WERI-Rb-1 (cell line): Measurements from ENCODE around the gene ANOS1.

Experiments
- DNase-seq: peaks from one replicate; pipeline ENCODE4 v3.0.0-alpha.2; 2020
- H3K27ac ChIP-seq: fragments of 250-450 bp; sonication (Bioruptor Pico); 2 replicates; pipeline ENCODE4 v1.5.1; 2020; ENCODE audit warnings: mild to moderate bottlenecking, moderate library complexity
- H3K27me3 ChIP-seq: fragments of 250-450 bp; sonication (Bioruptor Pico); 2 replicates; pipeline ENCODE4 v1.5.1; 2021; ENCODE audit warnings: mild to moderate bottlenecking, low read depth, moderate library complexity; ENCODE audit not compliant: insufficient read depth, severe bottlenecking
- H3K36me3 ChIP-seq: fragments of 250-450 bp; sonication (Bioruptor Pico); 2 replicates; pipeline ENCODE4 v1.5.1; 2020; ENCODE audit warnings: mild to moderate bottlenecking, moderate library complexity
- H3K4me3 ChIP-seq: 2 replicates; pipeline ENCODE4 v1.5.1; 2011; ENCODE audit warnings: low read depth, mild to moderate bottlenecking, control low read depth, low read length
- H3K9me3 ChIP-seq: fragments of 250-450 bp; sonication (Bioruptor Pico); 2 replicates; pipeline ENCODE4 v1.5.1; 2021; ENCODE audit warnings: mild to moderate bottlenecking, moderate library complexity; ENCODE audit not compliant: severe bottlenecking
- CTCF ChIP-seq: IDR thresholded peaks from 2 replicates; pipeline ENCODE4 v1.5.1; 2011; ENCODE audit warnings: low read depth, mild to moderate bottlenecking, control low read depth, inconsistent platforms, low read length

The ANOS1 gene

GRCh38 chrX:8635812-8636211 is 96.1 kb downstream of the ANOS1 start:
- DNase-seq: peak; percentile 12
- no peaks in the 10 kb centered on the region for H3K36me3 ChIP-seq
- H3K27ac ChIP-seq: no peak overlapping the region
- no peak for TF ChIP-seq CTCF
- no peak overlapping the region for H3K4me3 ChIP-seq
- H3K27me3 ChIP-seq: no peaks in the 10 kb centered on the region
- no peaks in the 10 kb centered on the region for H3K9me3 ChIP-seq

GRCh38 chrX:8632924-8633323 is 99.0 kb downstream of the ANOS1 start:
- DNase-seq: no peak
- Histone ChIP-seq H3K36me3 (no peaks in the 10 kb centered on the region), H3K4me3 (no peak overlapping the region), H3K27me3 (no peaks in the 10 kb centered on the region), H3K9me3 (no peaks in the 10 kb centered on the region), H3K27ac (no peak overlapping the region)
- TF ChIP-seq CTCF: no peak

- no peak for TF ChIP-seq CTCF
- Histone ChIP-seq H3K4me3 (no peak overlapping the region), H3K27ac (no peak overlapping the region), H3K36me3 (no peaks in the 10 kb centered on the region), H3K27me3 (no peaks in the 10 kb centered on the region), H3K9me3 (no peaks in the 10 kb centered on the region)
- DNase-seq: no peak
Measured at GRCh38 chrX:8629871-8630270, 102.1 kb downstream of the ANOS1 start.

- Histone ChIP-seq H3K27ac (no peak overlapping the region), H3K9me3 (no peaks in the 10 kb centered on the region), H3K27me3 (no peaks in the 10 kb centered on the region), H3K4me3 (no peak overlapping the region), H3K36me3 (no peaks in the 10 kb centered on the region)
- no peak for DNase-seq
- TF ChIP-seq CTCF: no peak
Measured at GRCh38 chrX:8627796-8628195, 104.1 kb downstream of the ANOS1 start.

- DNase-seq: no peak
Measured at GRCh38 chrX:8607326-8607725, 124.6 kb downstream of the ANOS1 start.

More at GRCh38 chrX:8607326-8607725, 124.6 kb downstream of the ANOS1 start:
- H3K27ac ChIP-seq: no peak overlapping the region
- no peaks in the 10 kb centered on the region for H3K36me3 ChIP-seq
- TF ChIP-seq CTCF: no peak
- no peak overlapping the region for H3K4me3 ChIP-seq
- no peaks in the 10 kb centered on the region for H3K9me3 ChIP-seq
- H3K27me3 ChIP-seq: no peaks in the 10 kb centered on the region
